NB4 (cell line): Measurements from ENCODE around the gene CST6.

Experiments used
- DNase-seq: peaks from one replicate; pipeline ENCODE4 v3.0.0; 2010; ENCODE audit warnings: low read depth
- H3K4me3 ChIP-seq: one replicate; pipeline ENCODE4 v1.5.1; 2011; ENCODE audit warnings: mild to moderate bottlenecking, low read depth, low read length, moderate library complexity
- MYC ChIP-seq: IDR thresholded peaks from 2 replicates; pipeline ENCODE4 v1.6.1; 2011; ENCODE audit warnings: low read depth, low read length
- POLR2A ChIP-seq: IDR thresholded peaks from 2 replicates; pipeline ENCODE4 v1.6.1; 2011; ENCODE audit warnings: mild to moderate bottlenecking; ENCODE audit not compliant: insufficient read length; ENCODE audit errors: extremely low read depth
- TF ChIP-seq, protein P1 (sequence below): IDR thresholded peaks from one replicate; pipeline ENCODE4 v1.5.1; 2012; ENCODE audit warnings: low read depth, low read length
- TF ChIP-seq, protein P2 (sequence below): IDR thresholded peaks from 2 replicates; pipeline ENCODE4 v1.6.1; 2011; ENCODE audit warnings: low read depth, low read length

CST6 gene

DNA sequence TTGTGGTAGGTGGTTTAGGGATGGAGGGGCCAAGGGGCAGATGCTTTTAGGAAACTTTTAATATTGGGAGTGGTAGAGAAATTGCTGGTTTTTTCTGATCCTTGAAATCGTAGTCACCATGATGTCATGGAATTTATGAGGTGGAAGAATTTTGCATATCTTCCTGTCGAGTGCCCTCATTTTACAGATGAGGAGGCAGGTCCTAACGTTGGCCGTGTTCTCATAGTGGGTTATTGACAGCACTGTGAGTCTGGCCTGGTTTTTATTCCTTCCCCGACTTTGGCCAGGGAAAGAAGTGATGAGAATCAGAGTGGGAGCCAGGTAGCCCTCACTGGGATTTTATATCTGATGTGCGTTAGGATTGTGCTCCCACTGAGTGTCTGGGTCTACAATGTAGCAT lies 49.5 kb downstream of the CST6 start:
- H3K4me3 ChIP-seq = no peak overlapping the region
- TF ChIP-seq MYC (no peak), POLR2A (no peak)
- TF ChIP-seq, protein P1, sequence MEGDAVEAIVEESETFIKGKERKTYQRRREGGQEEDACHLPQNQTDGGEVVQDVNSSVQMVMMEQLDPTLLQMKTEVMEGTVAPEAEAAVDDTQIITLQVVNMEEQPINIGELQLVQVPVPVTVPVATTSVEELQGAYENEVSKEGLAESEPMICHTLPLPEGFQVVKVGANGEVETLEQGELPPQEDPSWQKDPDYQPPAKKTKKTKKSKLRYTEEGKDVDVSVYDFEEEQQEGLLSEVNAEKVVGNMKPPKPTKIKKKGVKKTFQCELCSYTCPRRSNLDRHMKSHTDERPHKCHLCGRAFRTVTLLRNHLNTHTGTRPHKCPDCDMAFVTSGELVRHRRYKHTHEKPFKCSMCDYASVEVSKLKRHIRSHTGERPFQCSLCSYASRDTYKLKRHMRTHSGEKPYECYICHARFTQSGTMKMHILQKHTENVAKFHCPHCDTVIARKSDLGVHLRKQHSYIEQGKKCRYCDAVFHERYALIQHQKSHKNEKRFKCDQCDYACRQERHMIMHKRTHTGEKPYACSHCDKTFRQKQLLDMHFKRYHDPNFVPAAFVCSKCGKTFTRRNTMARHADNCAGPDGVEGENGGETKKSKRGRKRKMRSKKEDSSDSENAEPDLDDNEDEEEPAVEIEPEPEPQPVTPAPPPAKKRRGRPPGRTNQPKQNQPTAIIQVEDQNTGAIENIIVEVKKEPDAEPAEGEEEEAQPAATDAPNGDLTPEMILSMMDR = no peak
- TF ChIP-seq, protein P2, sequence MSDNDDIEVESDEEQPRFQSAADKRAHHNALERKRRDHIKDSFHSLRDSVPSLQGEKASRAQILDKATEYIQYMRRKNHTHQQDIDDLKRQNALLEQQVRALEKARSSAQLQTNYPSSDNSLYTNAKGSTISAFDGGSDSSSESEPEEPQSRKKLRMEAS = no peak
- no peak for DNase-seq

DNA sequence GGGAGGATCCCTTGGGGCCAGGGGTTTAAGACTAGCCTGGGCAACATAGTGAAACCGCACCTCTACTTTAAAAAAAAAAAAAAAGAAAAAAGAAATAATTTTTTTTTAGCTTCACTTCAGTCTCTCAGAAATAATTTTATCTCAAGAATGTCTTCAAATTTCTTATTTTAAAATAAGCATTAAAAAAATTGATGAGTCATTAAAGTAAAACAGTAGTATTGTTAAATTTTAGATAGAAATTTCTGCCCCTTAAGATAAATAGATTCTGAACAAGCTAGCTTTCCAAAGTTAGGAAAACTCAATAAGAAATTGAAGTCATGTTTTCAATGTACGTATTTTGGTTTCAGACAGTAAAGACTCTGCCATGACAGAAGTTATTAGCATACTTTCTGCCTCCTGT lies 50.6 kb downstream of the CST6 start:
- H3K4me3 ChIP-seq = no peak overlapping the region
- TF ChIP-seq MYC (no peak), POLR2A (no peak)
- TF ChIP-seq, protein P2 = no peak
- TF ChIP-seq, protein P1 = no peak
- DNase-seq = no peak
